ENCODE data around the gene SERPINA3.

SERPINA3 gene

GRCh38 chr14:94649543-94650443 is 37.6 kb downstream of the SERPINA3 start:
- CTCF ChIA-PET: no interaction called here
- POLR2A ChIA-PET: no interaction called here
- no peak for DNase-seq
- no peaks in the 10 kb centered on the region for H3K27me3 ChIP-seq (replicated peaks in 2 of 5; ENCODE audit: control insufficient read depth in 4 of 5, insufficient read depth in 5 of 5, low read length in 4 of 5)
- peaks cover 0 to 20% (median 11%) of the 10 kb centered on the region in 5 experiments for H3K9me3 ChIP-seq (ENCODE audit: control extremely low read depth in 1 of 5, control insufficient read depth in 4 of 5, insufficient read depth in 2 of 5, low read depth in 1 of 5, low read length in 4 of 5)
- H3K36me3 ChIP-seq (ENCODE audit: control insufficient read depth in 4 of 4, insufficient read depth in 4 of 4, low read length in 3 of 4): no peaks in the 10 kb centered on the region
- no peak overlapping the region for H3K27ac ChIP-seq (ENCODE audit: insufficient read depth in 1 of 2, low read depth in 1 of 2, low read length in 2 of 2, poor library complexity in 1 of 2, severe bottlenecking in 2 of 2)
- H3K4me1 ChIP-seq (ENCODE audit: control extremely low read depth in 1 of 4, control insufficient read depth in 4 of 4, insufficient read depth in 4 of 4, low read length in 3 of 4): no peaks in the 10 kb centered on the region
- 81% methylated on average over 11 of the region's 13 CpGs for WGBS (ENCODE audit: insufficient coverage)
- H3K4me3 ChIP-seq (ENCODE audit: control insufficient read depth in 1 of 7, extremely low read depth in 1 of 7, insufficient read depth in 4 of 7, low read depth in 2 of 7, low read length in 6 of 7): no peak overlapping the region

GRCh38 chr14:94650444-94650775 is 38.2 kb downstream of the SERPINA3 start:
- H3K27ac ChIP-seq (ENCODE audit: insufficient read depth in 1 of 2, low read depth in 1 of 2, low read length in 2 of 2, poor library complexity in 1 of 2, severe bottlenecking in 2 of 2): no peak overlapping the region
- ChIA-PET CTCF (no interaction called here), POLR2A (no interaction called here)
- H3K27me3 ChIP-seq (replicated peaks in 2 of 5; ENCODE audit: control insufficient read depth in 4 of 5, insufficient read depth in 5 of 5, low read length in 4 of 5): no peaks in the 10 kb centered on the region
- H3K36me3 ChIP-seq (ENCODE audit: control insufficient read depth in 4 of 4, insufficient read depth in 4 of 4, low read length in 3 of 4): no peaks in the 10 kb centered on the region
- H3K4me3 ChIP-seq (ENCODE audit: control insufficient read depth in 1 of 7, extremely low read depth in 1 of 7, insufficient read depth in 4 of 7, low read depth in 2 of 7, low read length in 6 of 7): no peak overlapping the region
- DNase-seq: no peak
- H3K4me1 ChIP-seq (ENCODE audit: control extremely low read depth in 1 of 4, control insufficient read depth in 4 of 4, insufficient read depth in 4 of 4, low read length in 3 of 4): no peaks in the 10 kb centered on the region
- WGBS (ENCODE audit: insufficient coverage): 100% methylated on average over 3 of the region's 3 CpGs
- peaks cover 0 to 20% (median 11%) of the 10 kb centered on the region in 5 experiments for H3K9me3 ChIP-seq (ENCODE audit: control extremely low read depth in 1 of 5, control insufficient read depth in 4 of 5, insufficient read depth in 2 of 5, low read depth in 1 of 5, low read length in 4 of 5)

- WGBS (ENCODE audit: insufficient coverage): 88% methylated on average over 2 of the region's 9 CpGs
- ChIA-PET POLR2A (no interaction called here), CTCF (no interaction called here)
- no peak overlapping the region for H3K27ac ChIP-seq (ENCODE audit: insufficient read depth in 1 of 2, low read depth in 1 of 2, low read length in 2 of 2, poor library complexity in 1 of 2, severe bottlenecking in 2 of 2)
- DNase-seq: no peak
- no peak overlapping the region for H3K4me3 ChIP-seq (ENCODE audit: control insufficient read depth in 1 of 7, extremely low read depth in 1 of 7, insufficient read depth in 4 of 7, low read depth in 2 of 7, low read length in 6 of 7)
- H3K4me1 ChIP-seq (ENCODE audit: control extremely low read depth in 1 of 4, control insufficient read depth in 4 of 4, insufficient read depth in 4 of 4, low read length in 3 of 4): no peaks in the 10 kb centered on the region
- no peaks in the 10 kb centered on the region for H3K27me3 ChIP-seq (replicated peaks in 2 of 5; ENCODE audit: control insufficient read depth in 4 of 5, insufficient read depth in 5 of 5, low read length in 4 of 5)
- H3K36me3 ChIP-seq (ENCODE audit: control insufficient read depth in 4 of 4, insufficient read depth in 4 of 4, low read length in 3 of 4): no peaks in the 10 kb centered on the region
- peaks cover 0 to 20% (median 11%) of the 10 kb centered on the region in 5 experiments for H3K9me3 ChIP-seq (ENCODE audit: control extremely low read depth in 1 of 5, control insufficient read depth in 4 of 5, insufficient read depth in 2 of 5, low read depth in 1 of 5, low read length in 4 of 5)
Observed at GRCh38 chr14:94650806-94651805, 38.9 kb downstream of the SERPINA3 start.

GRCh38 chr14:94653321-94653720 is 41.1 kb downstream of the SERPINA3 start:
- H3K27me3 ChIP-seq (replicated peaks in 2 of 5; ENCODE audit: control insufficient read depth in 4 of 5, insufficient read depth in 5 of 5, low read length in 4 of 5): no peaks in the 10 kb centered on the region
- no peak overlapping the region for H3K4me3 ChIP-seq (ENCODE audit: control insufficient read depth in 1 of 7, extremely low read depth in 1 of 7, insufficient read depth in 4 of 7, low read depth in 2 of 7, low read length in 6 of 7)
- H3K9me3 ChIP-seq (ENCODE audit: control extremely low read depth in 1 of 5, control insufficient read depth in 4 of 5, insufficient read depth in 2 of 5, low read depth in 1 of 5, low read length in 4 of 5): peaks cover 0 to 14% (median 11%) of the 10 kb centered on the region in 5 experiments
- ChIA-PET CTCF (no interaction called here), POLR2A (no interaction called here)
- WGBS (ENCODE audit: insufficient coverage): 100% methylated on average over 1 of the region's 5 CpGs
- no peak for DNase-seq
- H3K36me3 ChIP-seq (ENCODE audit: control insufficient read depth in 4 of 4, insufficient read depth in 4 of 4, low read length in 3 of 4): no peaks in the 10 kb centered on the region
- H3K27ac ChIP-seq (ENCODE audit: insufficient read depth in 1 of 2, low read depth in 1 of 2, low read length in 2 of 2, poor library complexity in 1 of 2, severe bottlenecking in 2 of 2): no peak overlapping the region
- H3K4me1 ChIP-seq (ENCODE audit: control extremely low read depth in 1 of 4, control insufficient read depth in 4 of 4, insufficient read depth in 4 of 4, low read length in 3 of 4): no peaks in the 10 kb centered on the region

- WGBS (ENCODE audit: insufficient coverage): 76% methylated on average over 12 of the region's 13 CpGs
- H3K9me3 ChIP-seq (ENCODE audit: control extremely low read depth in 1 of 5, control insufficient read depth in 4 of 5, insufficient read depth in 2 of 5, low read depth in 1 of 5, low read length in 4 of 5): peaks cover 0 to 6% (median 3%) of the 10 kb centered on the region in 5 experiments
- ChIA-PET POLR2A (no interaction called here), CTCF (no interaction called here)
- H3K4me1 ChIP-seq (ENCODE audit: control extremely low read depth in 1 of 4, control insufficient read depth in 4 of 4, insufficient read depth in 4 of 4, low read length in 3 of 4): no peaks in the 10 kb centered on the region
- H3K27me3 ChIP-seq (replicated peaks in 2 of 5; ENCODE audit: control insufficient read depth in 4 of 5, insufficient read depth in 5 of 5, low read length in 4 of 5): no peaks in the 10 kb centered on the region
- H3K27ac ChIP-seq (ENCODE audit: insufficient read depth in 1 of 2, low read depth in 1 of 2, low read length in 2 of 2, poor library complexity in 1 of 2, severe bottlenecking in 2 of 2): no peak overlapping the region
- no peak overlapping the region for H3K4me3 ChIP-seq (ENCODE audit: control insufficient read depth in 1 of 7, extremely low read depth in 1 of 7, insufficient read depth in 4 of 7, low read depth in 2 of 7, low read length in 6 of 7)
- H3K36me3 ChIP-seq (ENCODE audit: control insufficient read depth in 4 of 4, insufficient read depth in 4 of 4, low read length in 3 of 4): no peaks in the 10 kb centered on the region
- DNase-seq: no peak
Observed at GRCh38 chr14:94654071-94654861, 42.1 kb downstream of the SERPINA3 start.

- H3K27ac ChIP-seq (ENCODE audit: insufficient read depth in 1 of 2, low read depth in 1 of 2, low read length in 2 of 2, poor library complexity in 1 of 2, severe bottlenecking in 2 of 2): no peak overlapping the region
- no peak overlapping the region for H3K4me3 ChIP-seq (ENCODE audit: control insufficient read depth in 1 of 7, extremely low read depth in 1 of 7, insufficient read depth in 4 of 7, low read depth in 2 of 7, low read length in 6 of 7)
- peaks cover 0 to 3% (median 0%) of the 10 kb centered on the region in 5 experiments for H3K27me3 ChIP-seq (replicated peaks in 2 of 5; ENCODE audit: control insufficient read depth in 4 of 5, insufficient read depth in 5 of 5, low read length in 4 of 5)
- ChIA-PET CTCF (no interaction called here), POLR2A (no interaction called here)
- H3K9me3 ChIP-seq (ENCODE audit: control extremely low read depth in 1 of 5, control insufficient read depth in 4 of 5, insufficient read depth in 2 of 5, low read depth in 1 of 5, low read length in 4 of 5): peaks cover 0 to 1% (median 0%) of the 10 kb centered on the region in 5 experiments
- no peaks in the 10 kb centered on the region for H3K4me1 ChIP-seq (ENCODE audit: control extremely low read depth in 1 of 4, control insufficient read depth in 4 of 4, insufficient read depth in 4 of 4, low read length in 3 of 4)
- H3K36me3 ChIP-seq (ENCODE audit: control insufficient read depth in 4 of 4, insufficient read depth in 4 of 4, low read length in 3 of 4): no peaks in the 10 kb centered on the region
- DNase-seq: no peak
- no CpG with 5 or more reads among the region's 11 CpGs for WGBS (ENCODE audit: insufficient coverage)
Observed at GRCh38 chr14:94655169-94655710, 43.0 kb downstream of the SERPINA3 start.

All from common myeloid progenitor, CD34-positive (primary cell).